GM19455 (cell line): ENCODE data around the gene OR2L13.
"Not testable (repeated sequence)": the region's sequence is repeated elsewhere in the genome, so short reads cannot be mapped to it uniquely, and the experiment has no call there.

ENCODE experiments used
- ATAC-seq: cut with Tn5 transposase; IDR thresholded peaks from one replicate; pipeline ENCODE4 v1.9.1; 2021; ENCODE audit not compliant: unreplicated experiment

The OR2L13 gene, protein sequence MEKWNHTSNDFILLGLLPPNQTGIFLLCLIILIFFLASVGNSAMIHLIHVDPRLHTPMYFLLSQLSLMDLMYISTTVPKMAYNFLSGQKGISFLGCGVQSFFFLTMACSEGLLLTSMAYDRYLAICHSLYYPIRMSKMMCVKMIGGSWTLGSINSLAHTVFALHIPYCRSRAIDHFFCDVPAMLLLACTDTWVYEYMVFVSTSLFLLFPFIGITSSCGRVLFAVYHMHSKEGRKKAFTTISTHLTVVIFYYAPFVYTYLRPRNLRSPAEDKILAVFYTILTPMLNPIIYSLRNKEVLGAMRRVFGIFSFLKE

GRCh38 chr1:248094884-248095283 lies at the start of gene OR2L13:
TSS of gene OR2L13 (plus strand) at chr1:248095184. CDS start at chr1:248099376, 4,192 bp downstream.
- ATAC-seq, result no peak

DNA sequence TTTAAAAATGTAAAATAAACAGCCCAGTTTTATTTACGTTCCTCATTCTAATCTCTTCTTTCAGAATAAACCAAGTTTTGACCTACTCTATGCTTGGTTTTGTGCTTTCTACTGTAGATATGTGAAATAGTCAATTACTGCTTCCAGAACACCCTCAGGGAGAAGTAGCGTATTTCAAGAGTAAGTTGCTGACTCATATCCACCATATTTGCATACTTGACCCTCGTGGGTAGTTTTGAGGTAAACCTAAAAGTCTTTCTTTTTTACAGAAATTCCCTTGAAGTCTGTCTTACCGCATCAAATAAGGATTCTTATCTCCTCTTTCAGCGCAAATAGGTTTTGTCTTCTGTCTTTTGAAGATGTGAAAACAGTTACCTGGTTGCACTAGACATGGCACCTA lies 49.8 kb upstream of the OR2L13 start:
- ATAC-seq, result no peak

DNA sequence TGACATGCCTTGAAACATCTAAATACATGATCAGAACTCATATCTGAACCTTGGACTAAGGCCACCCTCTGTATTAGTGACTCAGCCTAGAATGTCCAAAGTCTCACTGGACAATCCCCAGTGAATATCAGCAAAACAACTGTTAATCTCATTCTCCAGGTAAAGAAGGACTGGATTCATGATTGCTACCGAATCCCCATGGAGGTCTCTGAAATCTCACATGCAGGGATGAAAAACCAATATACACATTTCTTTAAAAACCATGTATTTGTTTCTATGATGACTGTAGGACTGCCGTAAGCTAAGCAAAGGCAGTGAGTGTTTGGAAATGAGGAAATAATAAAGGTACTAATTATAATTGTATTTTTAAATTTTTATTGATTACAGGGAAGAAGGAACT lies 48.4 kb upstream of the OR2L13 start, which contains the start of gene OR2L3:
TSS of gene OR2L3 (plus strand) at position 301 of the 400 bp plus-strand sequence. CDS start 13,846 bp downstream, outside the sequence.
- no peak for ATAC-seq

DNA sequence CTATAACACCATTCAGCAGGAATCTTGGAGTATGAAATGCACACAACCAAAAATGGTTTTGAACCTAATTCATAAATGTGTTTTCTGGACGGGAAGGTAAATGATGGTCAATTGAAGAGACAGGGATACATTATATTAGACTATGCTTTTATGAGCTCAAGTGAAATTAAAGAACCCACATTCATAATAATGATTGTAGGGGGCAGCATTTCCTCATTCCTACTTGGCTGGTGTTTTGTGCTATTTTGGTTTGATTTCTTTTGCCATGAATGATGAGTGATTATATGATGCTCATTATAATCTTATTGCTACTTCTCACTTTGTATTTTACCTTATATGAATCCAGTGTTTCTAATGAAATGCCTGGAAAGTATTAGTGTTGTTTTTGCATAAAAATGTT lies 48.0 kb upstream of the OR2L13 start:
- no peak for ATAC-seq

- ATAC-seq, result no peak
These were observed 40.3 kb upstream of the OR2L13 start for GRCh38 chr1:248054671-248055070.

DNA sequence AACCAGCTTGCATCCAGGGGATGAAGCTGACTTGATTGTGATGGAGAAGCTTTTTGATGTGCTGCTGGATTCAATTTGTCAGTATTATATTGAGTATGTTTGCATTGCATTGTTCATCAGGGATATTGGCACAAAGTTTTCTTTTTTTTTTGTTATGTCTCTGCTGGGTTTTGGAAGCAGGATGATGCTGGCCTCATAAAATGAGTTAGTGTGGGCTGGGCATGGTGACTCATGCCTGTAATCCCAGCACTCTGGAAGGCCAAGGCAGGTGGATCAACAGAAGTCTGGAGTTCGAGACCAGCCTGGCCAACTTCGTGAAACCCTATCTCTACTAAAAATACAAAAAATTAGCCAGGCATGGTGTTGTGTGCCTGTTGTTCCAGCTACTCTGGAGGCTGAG lies 39.7 kb upstream of the OR2L13 start:
- ATAC-seq, result no peak

DNA sequence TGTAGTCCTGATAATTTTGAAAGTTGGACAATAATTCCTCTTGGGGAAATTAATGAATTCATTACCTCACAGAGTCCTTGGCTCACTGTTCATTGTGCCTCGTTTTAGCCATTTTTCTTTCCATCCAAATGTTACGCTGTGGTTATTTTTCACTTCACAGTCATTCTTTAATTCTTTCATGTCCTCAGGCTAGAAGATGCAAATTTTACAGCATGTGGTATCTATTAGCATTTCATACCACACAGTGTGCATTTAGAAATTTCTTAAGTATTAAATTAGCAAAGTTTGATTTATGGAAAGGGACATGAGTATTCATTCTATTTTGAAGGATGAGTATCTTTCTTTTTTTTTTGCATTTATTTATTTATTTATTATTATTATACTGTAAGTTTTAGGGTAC lies 29.9 kb upstream of the OR2L13 start:
- no peak for ATAC-seq

DNA sequence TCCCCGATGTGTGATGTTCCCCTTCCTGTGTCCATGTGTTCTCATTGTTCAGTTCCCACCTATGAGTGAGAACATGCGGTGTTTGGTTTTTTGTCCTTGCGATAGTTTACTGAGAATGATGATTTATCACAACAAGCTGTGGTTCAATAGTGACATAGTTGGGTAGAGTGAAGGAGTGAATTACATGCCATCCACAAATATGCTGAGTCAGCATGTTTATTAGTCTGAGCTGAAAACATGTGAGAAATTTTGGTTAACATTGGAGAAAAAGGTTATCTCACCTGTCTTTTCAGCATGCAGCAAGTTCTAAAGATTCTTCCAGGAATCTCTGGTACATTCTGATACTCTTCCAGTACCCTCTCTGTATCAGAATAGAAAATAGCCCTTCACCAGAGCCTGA lies 29.4 kb upstream of the OR2L13 start:
- ATAC-seq, result no peak

DNA sequence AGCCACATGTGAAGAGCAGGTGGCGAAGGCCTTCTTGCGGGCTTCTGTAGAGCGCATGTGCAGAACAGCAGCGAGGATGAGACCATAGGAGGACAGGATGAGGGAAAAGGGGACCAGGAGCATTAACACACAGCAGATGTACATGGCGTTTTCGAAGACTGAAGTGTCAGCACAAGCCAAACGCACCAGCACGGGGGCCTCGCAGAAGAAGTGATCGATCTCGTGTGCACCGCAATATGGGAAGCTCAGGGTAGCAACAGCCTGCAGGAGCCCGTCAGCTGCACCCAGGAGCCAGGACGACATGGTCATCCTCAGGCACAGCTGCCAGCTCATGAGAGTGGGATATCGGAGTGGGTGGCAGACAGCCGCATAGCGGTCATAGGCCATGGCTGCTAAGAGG lies 11.1 kb upstream of the OR2L13 start:
- ATAC-seq, result not testable (repeated sequence)

DNA sequence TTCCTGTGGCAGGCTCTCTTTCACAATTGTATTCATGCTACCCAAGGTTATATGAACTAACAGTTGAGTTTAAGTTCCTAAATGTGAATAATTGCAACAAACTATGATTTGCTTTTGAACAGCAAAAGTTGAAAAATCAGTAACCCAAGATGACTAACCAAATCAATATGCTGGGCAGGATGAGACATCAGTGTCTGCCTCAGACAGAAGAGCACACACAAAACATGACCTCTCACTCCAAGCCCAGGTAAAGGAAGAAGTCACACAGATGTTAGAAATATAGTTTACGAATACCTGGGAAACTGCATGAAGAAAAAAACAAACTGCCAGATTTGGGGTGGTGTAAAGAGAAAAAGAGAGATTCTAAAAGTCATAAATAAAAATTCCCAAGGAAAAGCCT lies 3.5 kb downstream of the OR2L13 start:
- no peak for ATAC-seq

DNA sequence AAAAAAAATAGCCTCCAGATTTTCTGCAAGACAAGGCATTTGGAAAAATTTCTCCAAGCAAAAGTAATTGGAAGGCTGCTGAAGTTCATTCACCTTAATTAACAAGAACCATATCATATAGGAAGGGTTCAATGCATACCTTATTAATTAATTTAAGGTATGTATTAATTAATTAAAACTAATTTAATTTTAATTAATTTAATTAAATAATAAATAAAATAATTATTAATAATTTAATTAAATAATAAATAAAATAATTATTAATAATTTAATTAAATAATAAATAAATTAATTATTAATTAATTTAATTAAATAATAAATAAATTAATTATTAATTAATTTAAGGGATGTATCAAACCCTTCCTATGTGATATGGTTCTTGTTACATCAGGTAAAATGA lies 7.9 kb downstream of the OR2L13 start:
- ATAC-seq, result no peak

DNA sequence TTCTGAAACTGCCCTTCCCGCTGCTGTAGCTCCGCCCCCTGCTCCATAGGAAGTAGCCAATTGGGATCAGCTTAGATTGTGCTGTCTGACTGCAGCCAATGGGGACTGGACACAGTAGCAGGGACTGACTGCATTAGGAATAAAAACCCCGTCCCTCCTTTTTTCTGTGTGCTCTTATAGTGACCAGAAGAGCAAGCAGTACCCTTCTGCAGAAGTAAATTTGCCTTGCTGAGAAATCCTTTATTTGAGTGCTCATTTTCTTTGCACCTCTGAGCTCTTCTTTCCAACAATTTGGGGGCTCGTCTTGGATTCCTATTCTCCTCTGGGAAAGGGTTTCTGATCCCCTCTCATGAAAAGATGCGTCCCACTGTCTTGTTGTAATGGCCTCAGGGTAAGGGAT lies 16.2 kb downstream of the OR2L13 start:
- no peak for ATAC-seq

GRCh38 chr1:248114890-248115289 lies 19.9 kb downstream of the OR2L13 start:
- ATAC-seq, result no peak

- ATAC-seq, result no peak
These were observed 32.7 kb downstream of the OR2L13 start for GRCh38 chr1:248127653-248128052.

GRCh38 chr1:248136811-248137210 lies 41.8 kb downstream of the OR2L13 start:
- ATAC-seq, result no peak

DNA sequence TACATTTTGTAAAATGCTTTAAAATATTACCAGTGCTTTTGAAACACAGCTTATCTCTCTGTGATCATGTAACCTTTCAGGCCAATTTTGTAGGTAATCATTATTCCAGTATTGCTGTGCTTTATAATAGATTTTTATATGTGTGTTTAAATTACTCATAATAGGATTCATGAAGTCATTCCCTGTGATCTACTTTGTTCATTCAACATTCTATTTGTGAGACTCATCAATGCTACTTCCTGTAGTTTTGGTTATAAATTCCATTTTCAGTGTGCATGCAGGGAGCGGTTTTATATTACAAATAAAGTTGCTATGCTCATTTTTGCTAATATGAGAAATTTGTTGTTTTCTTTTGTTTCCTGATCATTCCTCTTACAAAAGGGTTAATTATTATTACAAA lies 45.9 kb downstream of the OR2L13 start:
- ATAC-seq, result no peak

GRCh38 chr1:248143311-248143710 lies 48.3 kb downstream of the OR2L13 start:
- no peak for ATAC-seq

DNA sequence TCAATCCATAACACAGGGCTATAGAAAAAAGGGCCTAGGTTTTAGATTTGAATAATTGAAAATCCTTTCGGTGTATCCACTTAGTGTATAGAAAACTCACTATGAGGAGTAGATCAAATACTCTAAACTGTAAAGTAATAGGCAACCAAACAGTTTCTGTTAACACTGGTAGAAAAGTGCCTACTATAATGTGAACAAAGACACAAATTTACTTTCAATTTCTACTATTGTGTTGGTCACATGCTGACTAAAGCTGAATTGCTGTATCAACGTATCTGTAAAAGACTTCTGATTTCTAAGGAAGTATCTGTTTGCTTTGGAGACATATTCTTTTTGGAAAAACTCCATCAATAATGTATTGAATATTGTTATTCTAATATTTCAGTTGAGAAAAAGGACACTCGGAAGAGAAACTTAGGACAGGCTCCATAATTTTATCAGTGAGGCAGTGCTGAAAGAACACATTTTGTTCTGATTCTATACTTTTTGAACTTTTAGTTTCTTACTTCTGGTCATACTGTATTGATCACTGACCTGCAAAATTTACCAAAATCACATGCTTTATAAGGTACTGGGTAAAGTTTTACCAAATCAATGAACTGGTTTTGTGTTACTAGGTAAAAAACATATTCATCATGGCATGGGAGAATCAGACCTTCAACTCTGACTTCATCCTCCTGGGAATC lies 49.7 kb downstream of the OR2L13 start, which contains the start of gene OR2M5:
TSS of gene OR2M5 (plus strand) at position 636 of the 686 bp plus-strand sequence. CDS start at position 636, 0 bp downstream.
- ATAC-seq, result no peak
